ENCODE data around the gene COPB1. TPM values are rescaled to one million over a fixed set of nuclear protein-coding genes. Genes with fewer than 3 reads are reported as not detected.
A peak's percentile ranks its signal among the peaks of the same experiment; 100 is the strongest.
"Not testable (repeated sequence)": the region's sequence is repeated elsewhere in the genome, so short reads cannot be mapped to it uniquely, and the experiment has no call there.

Gene COPB1
- total RNA-seq, 2 experiments from 2014 or later, result 81.7 to 93.4 TPM

GRCh38 chr11:14537134-14537599 is 37.6 kb upstream of the COPB1 start:
- peak; percentile 40 for DNase-seq (ENCODE audit: low spot score)
- intact Hi-C loops (cut with micrococcal nuclease; ENCODE audit: unreplicated experiment), result loop anchor here (1.0 to 10.0 kb wide), 3 partner anchors 100 to 370 kb away; no protein-coding TSS in a partner anchor
- no peaks in the 10 kb centered on the region for H3K4me1 ChIP-seq (ENCODE audit: insufficient read depth, low read length, poor library complexity, severe bottlenecking)
- H3K9me3 ChIP-seq (ENCODE audit: low read length), result no peaks in the 10 kb centered on the region
- H3K9me2 ChIP-seq (ENCODE audit: insufficient read depth, low read length), result no peaks in the 10 kb centered on the region
- TF ChIP-seq EZH2phosphoT487 (IDR thresholded peaks at IDR 0.05; ENCODE audit: borderline replicate concordance, low read depth, low read length) (no peak), CTCF (conservative IDR thresholded peaks at IDR 0.05; ENCODE audit: low read length) (peak; percentile 92)
- BruUV-seq (replicated peaks), result no TSS peak
- H3K4me2 ChIP-seq (ENCODE audit: low read length), result peak overlapping the region; percentile 19
- H3K27ac ChIP-seq (ENCODE audit: low read depth, low read length, poor library complexity, severe bottlenecking), result no peak overlapping the region
- H3K36me3 ChIP-seq (ENCODE audit: insufficient read depth, low read length), result no peaks in the 10 kb centered on the region
- H4K20me1 ChIP-seq (ENCODE audit: insufficient read depth, low read length), result no peaks in the 10 kb centered on the region
- no peak overlapping the region for H3K4me3 ChIP-seq (ENCODE audit: low read depth, low read length, poor library complexity, severe bottlenecking)
- POLR2A ChIA-PET, result interaction anchor here (1.0 kb wide), 1 partner anchor 71 kb away, joined by 3 read pairs; no protein-coding TSS in a partner anchor
- no peaks in the 10 kb centered on the region for H3K79me2 ChIP-seq (ENCODE audit: insufficient read depth, low read depth, low read length)
- CTCF ChIA-PET (ENCODE audit: unreplicated experiment), result no interaction called here
- no peak overlapping the region; the same call in 1 of the 2 replicates for H2AFZ ChIP-seq (ENCODE audit: low read length)

GRCh38 chr11:14535166-14535565 is 35.6 kb upstream of the COPB1 start:
- H2AFZ ChIP-seq (ENCODE audit: low read length); H3K9me3 ChIP-seq (ENCODE audit: low read length); POLR2A ChIA-PET; H3K9me2 ChIP-seq (ENCODE audit: insufficient read depth, low read length); DNase-seq (ENCODE audit: low spot score); BruUV-seq (replicated peaks); H3K27ac ChIP-seq (ENCODE audit: low read depth, low read length, poor library complexity, severe bottlenecking); H3K4me3 ChIP-seq (ENCODE audit: low read depth, low read length, poor library complexity, severe bottlenecking); H3K4me2 ChIP-seq (ENCODE audit: low read length); H3K4me1 ChIP-seq (ENCODE audit: insufficient read depth, low read length, poor library complexity, severe bottlenecking); CTCF ChIA-PET (ENCODE audit: unreplicated experiment); H4K20me1 ChIP-seq (ENCODE audit: insufficient read depth, low read length); H3K79me2 ChIP-seq (ENCODE audit: insufficient read depth, low read depth, low read length); H3K36me3 ChIP-seq (ENCODE audit: insufficient read depth, low read length): not testable (repeated sequence)
- intact Hi-C loops (cut with micrococcal nuclease; ENCODE audit: unreplicated experiment), result loop anchor here (5.0 to 10.0 kb wide), 2 partner anchors 102 to 230 kb away; no protein-coding TSS in a partner anchor

- Histone ChIP-seq H3K4me3 (ENCODE audit: low read depth, low read length, poor library complexity, severe bottlenecking) (no peak overlapping the region), H2AFZ (ENCODE audit: low read length) (no peak overlapping the region), H3K4me2 (ENCODE audit: low read length) (no peak overlapping the region), H3K9me2 (ENCODE audit: insufficient read depth, low read length) (no peaks in the 10 kb centered on the region), H4K20me1 (ENCODE audit: insufficient read depth, low read length) (no peaks in the 10 kb centered on the region), H3K4me1 (ENCODE audit: insufficient read depth, low read length, poor library complexity, severe bottlenecking) (no peaks in the 10 kb centered on the region), H3K27ac (ENCODE audit: low read depth, low read length, poor library complexity, severe bottlenecking) (no peak overlapping the region), H3K79me2 (ENCODE audit: insufficient read depth, low read depth, low read length) (no peaks in the 10 kb centered on the region), H3K9me3 (ENCODE audit: low read length) (no peaks in the 10 kb centered on the region), H3K36me3 (ENCODE audit: insufficient read depth, low read length) (no peaks in the 10 kb centered on the region)
- CTCF ChIA-PET (ENCODE audit: unreplicated experiment), result no interaction called here
- no peak for TF ChIP-seq CTCF (conservative IDR thresholded peaks at IDR 0.05; ENCODE audit: low read length)
- no peak for TF ChIP-seq EZH2phosphoT487 (IDR thresholded peaks at IDR 0.05; ENCODE audit: borderline replicate concordance, low read depth, low read length)
- DNase-seq (ENCODE audit: low spot score), result no peak
- intact Hi-C loops (cut with micrococcal nuclease; ENCODE audit: unreplicated experiment), result loop anchor here (10.0 kb wide), 1 partner anchor 235 kb away; no protein-coding TSS in a partner anchor
- POLR2A ChIA-PET, result interaction anchor here (0.7 to 1.2 kb wide), 3 partner anchors 13 to 587 kb away, joined by 3 to 4 read pairs (median 3); no protein-coding TSS in a partner anchor
- BruUV-seq (replicated peaks), result no TSS peak
These were observed 30.3 kb upstream of the COPB1 start for GRCh38 chr11:14529951-14530350.
